Ascending aorta (tissue), 2 donors: ENCODE data around the gene SLC9A9. TPM values are rescaled to one million over a fixed set of nuclear protein-coding genes. Genes with fewer than 3 reads are reported as not detected.
A peak's percentile ranks its signal among the peaks of the same experiment; 100 is the strongest.

Source experiments
- DNase-seq, 2 donors: peaks; one replicate each; pipeline ENCODE4 v3.0.0-alpha.2; 2019; ENCODE audit warnings: low spot score in 2 of 2
- H3K27ac ChIP-seq, 2 donors: fragments of 200-600 bp; sonication (generic); one replicate each; pipeline ENCODE4 v1.5.1; 2016 to 2017; ENCODE audit warnings: mild to moderate bottlenecking in 1 of 2
- H3K27me3 ChIP-seq: fragments of 200-600 bp; sonication (generic); one replicate; pipeline ENCODE4 v1.5.1; 2017
- H3K36me3 ChIP-seq, 2 donors: fragments of 200-600 bp; sonication (generic); one replicate each; pipeline ENCODE4 v1.5.1; 2016
- H3K4me1 ChIP-seq, 2 donors: fragments of 200-600 bp; sonication (generic); one replicate each; pipeline ENCODE4 v1.5.1; 2016 to 2017; ENCODE audit warnings: mild to moderate bottlenecking in 1 of 2
- H3K4me3 ChIP-seq, 2 donors: fragments of 200-600 bp; sonication (generic); one replicate each; pipeline ENCODE4 v1.5.1; 2016 to 2017; ENCODE audit warnings: mild to moderate bottlenecking in 1 of 2
- H3K9me3 ChIP-seq, 2 donors: fragments of 200-600 bp; sonication (generic); one replicate each; pipeline ENCODE4 v1.5.1; 2016
- CTCF ChIP-seq, 3 experiments: fragments of 200-600 bp in 2 of 3; fragments of 450-650 bp in 1 of 3; sonication (generic) in 2 of 3; IDR thresholded peaks; one replicate each; pipeline ENCODE4 v1.5.1; 2016 to 2019; ENCODE audit warnings: antibody characterized with exemption in 3 of 3, mild to moderate bottlenecking in 1 of 3, moderate library complexity in 1 of 3
- intact Hi-C: fragments of 100-400 bp; cut with DNase I; formaldehyde crosslinking; loops from one replicate; pipeline ENCODE4 v1.15.1; 2023
- total RNA-seq: library from RNA; depleted of rRNA; stranded (reverse); fragments of >200 nt; gene quantifications from one replicate; pipeline ENCODE4 v1.1.0, GENCODE V29; 2016

Gene SLC9A9
- total RNA-seq, 1 donor from 2014 or later: 63.4 TPM

GRCh38 chr3:143824735-143825385, 23.4 kb downstream of the SLC9A9 start:
- intact Hi-C loops: no loop called here
- no peak for TF ChIP-seq CTCF (IDR thresholded peaks at IDR 0.05)
- Histone ChIP-seq H3K27me3 (no peaks in the 10 kb centered on the region), H3K9me3 (no peaks in the 10 kb centered on the region), H3K4me3 (no peak overlapping the region), H3K27ac (no peak overlapping the region), H3K4me1 (peaks cover 0 to 6% of the 10 kb centered on the region in 2 donors), H3K36me3 (no peaks in the 10 kb centered on the region)
- no peak for DNase-seq

GRCh38 chr3:143822798-143823197, 25.5 kb downstream of the SLC9A9 start:
- Histone ChIP-seq H3K27me3 (no peaks in the 10 kb centered on the region), H3K27ac (no peak overlapping the region), H3K4me1 (peaks cover 0 to 6% of the 10 kb centered on the region in 2 donors), H3K36me3 (no peaks in the 10 kb centered on the region), H3K4me3 (no peak overlapping the region), H3K9me3 (no peaks in the 10 kb centered on the region)
- DNase-seq: no peak
- intact Hi-C loops: no loop called here
- no peak for TF ChIP-seq CTCF (IDR thresholded peaks at IDR 0.05)

- DNase-seq: no peak
- no peak for TF ChIP-seq CTCF (IDR thresholded peaks at IDR 0.05)
- no peaks in the 10 kb centered on the region for H3K27me3 ChIP-seq
- no peaks in the 10 kb centered on the region for H3K36me3 ChIP-seq
- H3K4me3 ChIP-seq: no peak overlapping the region
- intact Hi-C loops: no loop called here
- no peak overlapping the region for H3K27ac ChIP-seq
- H3K9me3 ChIP-seq: no peaks in the 10 kb centered on the region
- peaks cover 0 to 6% of the 10 kb centered on the region in 2 donors for H3K4me1 ChIP-seq
These were observed 25.9 kb downstream of the SLC9A9 start for GRCh38 chr3:143822374-143822773.

GRCh38 chr3:143821862-143822261, 26.4 kb downstream of the SLC9A9 start:
- intact Hi-C loops: no loop called here
- no peak for TF ChIP-seq CTCF (IDR thresholded peaks at IDR 0.05)
- Histone ChIP-seq H3K27ac (peak overlapping the region in 1 of 2 donors; percentile 1), H3K9me3 (no peaks in the 10 kb centered on the region), H3K36me3 (no peaks in the 10 kb centered on the region), H3K27me3 (no peaks in the 10 kb centered on the region), H3K4me3 (no peak overlapping the region), H3K4me1 (peaks cover 0 to 6% of the 10 kb centered on the region in 2 donors)
- DNase-seq: no peak

- intact Hi-C loops: no loop called here
- H3K27me3 ChIP-seq: no peaks in the 10 kb centered on the region
- H3K27ac ChIP-seq: no peak overlapping the region
- no peaks in the 10 kb centered on the region for H3K36me3 ChIP-seq
- DNase-seq: no peak
- H3K4me1 ChIP-seq: peaks cover 0 to 6% of the 10 kb centered on the region in 2 donors
- H3K9me3 ChIP-seq: no peaks in the 10 kb centered on the region
- no peak for TF ChIP-seq CTCF (IDR thresholded peaks at IDR 0.05)
- no peak overlapping the region for H3K4me3 ChIP-seq
These were observed 27.6 kb downstream of the SLC9A9 start for GRCh38 chr3:143820466-143821221.
